Activated CD4-positive, CD25-positive, alpha-beta regulatory T cell (primary cell): Measurements from ENCODE around the gene ZNHIT3.
"Not testable (repeated sequence)": the region's sequence is repeated elsewhere in the genome, so short reads cannot be mapped to it uniquely, and the experiment has no call there.

ENCODE experiments used
- DNase-seq, 4 experiments: peaks; one replicate each; lab custom pipeline; 2025; lab: John Stamatoyannopoulos, UW

Gene ZNHIT3

GRCh38 chr17:36484021-36484420 lies 2.5 kb upstream of the ZNHIT3 start:
- not testable (repeated sequence) for DNase-seq

DNA sequence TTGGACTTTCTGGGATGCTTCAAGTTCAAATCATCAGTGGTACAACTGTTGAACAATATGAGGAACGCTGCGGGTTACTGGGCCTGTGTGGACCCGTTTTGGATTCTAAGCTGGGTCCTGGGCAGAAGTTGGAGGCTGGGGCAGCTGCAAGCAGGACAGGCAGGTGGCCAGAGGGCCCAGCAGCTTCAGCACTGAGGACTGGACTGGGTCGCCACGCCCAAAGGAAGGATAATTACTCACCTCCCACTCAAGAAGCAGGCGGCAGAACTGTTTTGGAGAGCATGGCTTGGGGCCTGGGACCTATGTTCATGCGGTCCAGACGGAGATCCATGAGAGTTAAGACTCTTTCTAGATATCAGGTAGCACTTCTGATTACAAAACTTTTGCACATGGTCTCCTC lies 1.5 kb upstream of the ZNHIT3 start:
- DNase-seq = no peak

GRCh38 chr17:36485805-36486203 lies 677 bp upstream of the ZNHIT3 start:
- DNase-seq = no peak

- DNase-seq = no peak
Measured at GRCh38 chr17:36493956-36494355, 7.5 kb downstream of the ZNHIT3 start.

GRCh38 chr17:36494674-36495073 lies 8.2 kb downstream of the ZNHIT3 start:
- no peak for DNase-seq

DNA sequence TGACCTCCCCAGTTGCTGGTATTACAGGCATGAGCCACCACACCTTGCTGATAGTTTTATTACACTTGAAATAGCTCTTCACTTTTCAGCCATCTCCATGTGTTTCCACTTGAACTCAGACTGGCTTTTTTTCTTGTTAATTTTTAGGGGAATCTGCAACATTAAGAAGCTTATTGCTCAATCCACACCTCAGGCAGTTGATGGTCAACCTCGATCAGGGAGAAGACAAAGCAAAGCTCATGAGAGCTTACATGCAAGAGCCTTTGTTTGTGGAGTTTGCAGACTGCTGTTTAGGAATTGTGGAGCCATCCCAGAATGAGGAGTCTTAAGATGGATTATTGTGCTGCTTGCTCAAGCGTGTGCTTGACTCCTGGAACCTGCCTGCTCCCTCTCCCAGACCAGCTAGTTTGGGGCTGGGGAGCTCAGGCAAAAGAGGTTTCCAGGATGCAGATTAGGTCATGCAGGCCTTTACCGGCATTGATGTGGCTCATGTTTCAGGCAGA lies 8.6 kb downstream of the ZNHIT3 start:
- no peak for DNase-seq

DNA sequence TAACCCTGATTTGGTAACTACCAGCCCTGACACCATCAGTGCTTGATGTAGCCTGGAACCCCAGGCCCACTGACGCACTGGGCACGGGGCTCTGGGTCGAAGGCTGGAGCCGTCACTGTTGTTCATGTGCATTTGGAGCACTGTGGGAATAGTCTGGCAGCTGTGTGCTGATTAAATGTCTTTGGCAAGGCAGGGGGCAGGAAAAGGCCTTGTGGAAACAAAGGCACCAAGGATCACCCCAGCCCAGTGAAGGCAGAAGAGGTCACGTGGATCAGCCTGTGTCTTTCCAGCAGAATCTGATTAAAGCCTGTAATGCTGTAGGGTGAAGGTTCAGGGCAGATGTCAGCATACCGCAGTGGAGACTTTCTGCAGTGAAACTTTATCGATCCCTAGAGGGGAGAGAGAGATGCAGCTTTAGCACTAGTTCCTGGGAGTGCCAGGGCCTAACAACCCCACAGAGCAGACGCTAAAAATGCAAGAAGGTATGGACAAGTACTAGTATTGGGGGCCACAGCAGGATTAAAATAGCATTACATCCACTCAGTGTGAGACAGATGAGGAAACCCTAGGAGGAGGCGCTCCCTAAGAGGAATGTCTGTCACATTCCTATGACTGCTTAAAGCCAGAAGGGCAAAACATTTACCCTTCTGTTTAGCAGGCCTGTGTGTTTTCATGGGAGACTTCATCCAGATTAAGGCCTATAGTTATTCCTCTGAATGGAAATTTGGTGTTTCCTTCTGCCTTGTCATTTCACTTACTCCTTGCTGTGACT lies 9.7 kb downstream of the ZNHIT3 start:
- DNase-seq = no peak

GRCh38 chr17:36498155-36498554 lies 11.7 kb downstream of the ZNHIT3 start:
- DNase-seq = no peak

DNA sequence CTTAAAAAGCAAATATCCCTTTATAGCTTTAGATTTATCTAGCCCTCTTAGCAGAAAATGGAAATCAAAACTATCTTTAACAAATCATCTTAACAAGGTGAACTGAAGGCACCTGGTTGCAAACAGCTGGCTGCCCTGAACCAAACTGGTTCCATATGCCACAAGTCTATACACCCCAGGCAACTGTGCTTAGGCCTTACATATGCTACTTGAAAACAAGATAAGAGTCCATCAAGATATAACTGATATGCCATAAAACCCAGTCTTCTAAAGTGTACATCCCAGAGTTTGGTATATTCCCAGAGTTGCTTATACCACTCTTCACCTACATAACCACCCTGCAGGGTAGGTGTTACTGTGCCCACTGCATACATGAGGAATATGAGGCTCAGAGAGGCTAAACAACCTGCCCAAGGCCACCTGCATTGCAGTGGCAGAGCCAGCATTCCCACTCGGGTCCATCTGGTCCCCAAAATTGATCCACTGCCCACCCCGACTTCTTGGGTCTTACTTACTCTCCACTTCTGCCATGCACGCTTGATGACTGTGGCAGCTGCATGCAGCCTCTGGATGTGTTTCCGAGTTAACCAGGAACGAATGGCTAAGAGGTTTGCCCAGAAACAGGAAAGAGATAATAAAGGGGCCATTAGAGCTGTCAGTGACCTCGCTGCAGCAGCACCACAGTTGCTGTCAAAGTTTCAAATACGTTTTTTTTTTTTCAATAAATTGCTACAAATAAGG lies 12.2 kb downstream of the ZNHIT3 start:
- no peak for DNase-seq

DNA sequence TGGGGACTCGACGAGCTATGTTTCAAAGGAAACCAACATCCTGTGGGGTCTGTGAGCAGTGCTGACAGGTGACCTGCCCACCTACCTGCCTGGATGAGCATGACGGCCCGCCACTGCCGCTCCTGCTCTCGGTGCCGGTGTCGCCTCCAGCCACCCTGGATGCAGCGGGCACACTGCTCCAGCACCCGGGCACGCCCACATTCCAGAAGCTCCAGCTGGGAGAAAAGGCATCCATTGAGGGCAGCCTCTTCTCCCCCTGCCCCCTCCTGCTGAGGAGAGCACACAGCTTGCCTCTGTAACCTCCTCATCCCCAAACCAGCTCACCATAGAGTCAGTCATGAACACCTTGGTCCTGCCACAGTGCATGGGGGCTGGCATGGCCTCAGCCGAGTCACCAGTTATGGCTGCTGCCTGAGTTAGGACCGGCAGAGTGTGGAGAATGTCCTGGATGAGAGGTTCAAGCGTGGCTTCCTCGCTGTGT lies 14.3 kb downstream of the ZNHIT3 start:
- no peak for DNase-seq

- DNase-seq = no peak
Measured at GRCh38 chr17:36501351-36501750, 14.9 kb downstream of the ZNHIT3 start.

DNA sequence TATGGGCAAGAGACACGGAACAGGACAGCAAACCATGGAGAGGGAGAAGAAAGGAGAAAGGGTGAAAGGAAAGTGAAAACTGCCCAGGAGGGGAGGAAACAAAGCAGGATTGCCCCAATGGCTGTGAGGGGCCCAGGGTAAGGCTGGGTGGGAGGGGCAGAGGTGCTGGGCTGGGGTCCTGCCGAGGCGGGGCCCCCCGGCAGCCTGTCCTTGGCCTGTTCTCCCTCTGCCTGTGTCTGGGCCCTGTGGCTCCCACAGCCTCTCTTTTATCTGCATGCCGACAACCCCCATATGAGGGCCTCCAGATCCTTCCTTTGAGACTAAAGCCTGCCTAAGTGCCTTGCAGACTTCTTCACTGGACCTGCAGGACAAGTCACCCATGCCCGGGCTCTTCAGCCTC lies 15.5 kb downstream of the ZNHIT3 start:
- no peak for DNase-seq

- no peak for DNase-seq
Measured at GRCh38 chr17:36503456-36504155, 17.1 kb downstream of the ZNHIT3 start.

DNA sequence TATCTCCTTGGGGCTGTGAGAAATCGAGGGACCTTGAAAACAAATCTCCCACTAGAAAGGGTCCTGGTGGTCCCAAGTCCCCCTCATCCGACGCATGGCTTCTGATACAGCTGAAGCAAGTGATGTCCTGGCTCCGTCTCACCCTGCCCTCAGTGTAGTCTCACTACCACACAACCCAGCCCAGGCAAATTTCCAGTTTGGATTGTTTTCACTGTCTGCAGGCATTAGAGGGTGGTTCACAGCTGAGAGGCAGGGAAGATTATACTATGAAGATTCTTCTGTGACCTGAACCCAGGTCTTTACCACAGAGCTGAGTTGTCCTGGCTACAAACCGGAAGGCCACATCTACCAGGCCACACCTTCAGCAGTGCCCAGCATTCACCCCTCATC lies 17.7 kb downstream of the ZNHIT3 start:
- no peak for DNase-seq

DNA sequence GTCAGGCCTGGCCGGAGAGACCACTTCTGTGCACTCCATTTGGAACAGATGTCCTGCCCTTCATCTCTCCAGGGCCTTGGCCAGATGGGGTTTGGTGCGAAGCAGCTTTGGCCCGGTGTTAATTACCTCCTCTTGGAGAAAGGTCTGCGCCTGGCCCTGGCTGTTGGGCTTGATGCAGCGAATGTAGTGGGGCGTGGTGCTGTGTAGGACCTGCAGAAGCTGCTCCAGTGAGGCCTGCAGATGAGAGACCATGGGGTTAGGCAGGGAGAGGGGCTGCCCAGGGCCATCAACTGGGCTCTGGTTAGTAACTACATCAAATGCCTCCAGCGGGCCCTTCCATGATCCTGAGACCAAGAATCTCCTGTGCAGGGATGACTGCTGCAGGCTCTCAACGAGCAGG lies 18.7 kb downstream of the ZNHIT3 start:
- DNase-seq = no peak

- no peak for DNase-seq
Measured at GRCh38 chr17:36506249-36506826, 19.9 kb downstream of the ZNHIT3 start.

- DNase-seq = no peak
Measured at GRCh38 chr17:36506831-36507230, 20.4 kb downstream of the ZNHIT3 start.

- no peak for DNase-seq
Measured at GRCh38 chr17:36507266-36507665, 20.8 kb downstream of the ZNHIT3 start.

DNA sequence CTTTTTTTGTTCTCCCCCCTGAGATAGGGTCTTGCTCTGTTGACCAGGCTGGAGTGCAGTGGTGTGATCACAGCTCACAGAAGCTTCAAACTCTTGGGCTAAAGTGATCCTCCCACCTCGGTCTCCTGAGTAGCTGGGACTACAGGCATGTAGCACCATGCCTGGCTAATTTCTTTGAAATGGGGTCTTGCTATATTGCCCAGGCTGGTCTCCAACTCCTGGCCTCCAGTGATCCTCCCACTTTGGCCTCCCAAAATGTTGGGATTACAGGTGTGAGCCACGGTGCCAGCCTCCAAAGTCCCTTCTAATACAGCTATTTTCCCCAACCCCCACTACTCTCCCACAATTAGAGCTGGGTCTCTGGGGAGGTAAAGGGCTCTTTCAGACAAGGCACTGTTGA lies 22.0 kb downstream of the ZNHIT3 start:
- not testable (repeated sequence) for DNase-seq

GRCh38 chr17:36509272-36509985 lies 22.9 kb downstream of the ZNHIT3 start:
- DNase-seq = no peak

GRCh38 chr17:36510636-36511035 lies 24.2 kb downstream of the ZNHIT3 start:
- DNase-seq = no peak

GRCh38 chr17:36511216-36511615 lies 24.7 kb downstream of the ZNHIT3 start:
- no peak for DNase-seq
